ENCODE measurements around the gene ALDH1A2.
"Not testable (repeated sequence)": the region's sequence is repeated elsewhere in the genome, so short reads cannot be mapped to it uniquely, and the experiment has no call there.

The ALDH1A2 gene

GRCh38 chr15:58039079-58040035, 26.2 kb downstream of the ALDH1A2 start:
- no peak for DNase-seq

- no peak for DNase-seq
Observed at GRCh38 chr15:58038426-58039078, 27.0 kb downstream of the ALDH1A2 start.

- DNase-seq = no peak
Observed at GRCh38 chr15:58037723-58038301, 27.7 kb downstream of the ALDH1A2 start.

GRCh38 chr15:58036579-58036978, 28.9 kb downstream of the ALDH1A2 start:
- DNase-seq = no peak

- not testable (repeated sequence) for DNase-seq
Observed at GRCh38 chr15:58028392-58028791, 37.1 kb downstream of the ALDH1A2 start.

- no peak for DNase-seq
Observed at GRCh38 chr15:58026552-58026951, 39.0 kb downstream of the ALDH1A2 start.

GRCh38 chr15:58026051-58026450, 39.5 kb downstream of the ALDH1A2 start:
- DNase-seq = no peak

GRCh38 chr15:58021332-58022230, 43.9 kb downstream of the ALDH1A2 start:
- DNase-seq = no peak

GRCh38 chr15:58019503-58020376, 45.8 kb downstream of the ALDH1A2 start:
- DNase-seq = no peak

- no peak for DNase-seq
Observed at GRCh38 chr15:58017869-58018268, 47.6 kb downstream of the ALDH1A2 start.

GRCh38 chr15:58016581-58017175, 48.8 kb downstream of the ALDH1A2 start:
- DNase-seq = no peak

- no peak for DNase-seq
Observed at GRCh38 chr15:58015565-58015964, 49.9 kb downstream of the ALDH1A2 start.

GRCh38 chr15:58014470-58014869, 51.0 kb downstream of the ALDH1A2 start:
- DNase-seq = no peak

GRCh38 chr15:58014040-58014439, 51.5 kb downstream of the ALDH1A2 start:
- no peak for DNase-seq

GRCh38 chr15:58010983-58011382, 54.5 kb downstream of the ALDH1A2 start:
- no peak for DNase-seq

- DNase-seq = no peak
Observed at GRCh38 chr15:58003810-58004209, 61.7 kb downstream of the ALDH1A2 start.

GRCh38 chr15:58002338-58003126, 63.0 kb downstream of the ALDH1A2 start:
- no peak for DNase-seq

- DNase-seq = not testable (repeated sequence)
Observed at GRCh38 chr15:57999699-58000098, 65.8 kb downstream of the ALDH1A2 start.

- no peak for DNase-seq
Observed at GRCh38 chr15:57996561-57996960, 69.0 kb downstream of the ALDH1A2 start.
